Measurements from ENCODE around the gene SMIM38.

GRCh38 chr11:69180226-69180625 lies 24.5 kb downstream of the SMIM38 start:
- TF ChIP-seq CTCF (IDR thresholded peaks at IDR 0.05): no peak
- TF ChIP-seq POLR2A (IDR thresholded peaks at IDR 0.05): no peak
